ENCODE measurements around the gene CACNA2D3.

- TF ChIP-seq CTCF (IDR thresholded peaks at IDR 0.05) (no peak), MAFK (IDR thresholded peaks at IDR 0.05; ENCODE audit: partially characterized antibody) (no peak), TFCP2L1 (CRISPR knock-in tag; IDR thresholded peaks at IDR 0.05) (no peak)
These were observed 595.2 kb downstream of the CACNA2D3 start for GRCh38 chr3:54717506-54717905.

All from A549 (cell line).